Glomerular visceral epithelial cell (primary cell): ENCODE results near the gene EIF1B.

Source experiments
- DNase-seq: peaks from one replicate; pipeline ENCODE4 v3.0.0-alpha.2; 2016; ENCODE audit errors: extremely low spot score

Gene EIF1B

GRCh38 chr3:40308725-40309417 is 636 bp upstream of the EIF1B start:
- no peak for DNase-seq

DNA sequence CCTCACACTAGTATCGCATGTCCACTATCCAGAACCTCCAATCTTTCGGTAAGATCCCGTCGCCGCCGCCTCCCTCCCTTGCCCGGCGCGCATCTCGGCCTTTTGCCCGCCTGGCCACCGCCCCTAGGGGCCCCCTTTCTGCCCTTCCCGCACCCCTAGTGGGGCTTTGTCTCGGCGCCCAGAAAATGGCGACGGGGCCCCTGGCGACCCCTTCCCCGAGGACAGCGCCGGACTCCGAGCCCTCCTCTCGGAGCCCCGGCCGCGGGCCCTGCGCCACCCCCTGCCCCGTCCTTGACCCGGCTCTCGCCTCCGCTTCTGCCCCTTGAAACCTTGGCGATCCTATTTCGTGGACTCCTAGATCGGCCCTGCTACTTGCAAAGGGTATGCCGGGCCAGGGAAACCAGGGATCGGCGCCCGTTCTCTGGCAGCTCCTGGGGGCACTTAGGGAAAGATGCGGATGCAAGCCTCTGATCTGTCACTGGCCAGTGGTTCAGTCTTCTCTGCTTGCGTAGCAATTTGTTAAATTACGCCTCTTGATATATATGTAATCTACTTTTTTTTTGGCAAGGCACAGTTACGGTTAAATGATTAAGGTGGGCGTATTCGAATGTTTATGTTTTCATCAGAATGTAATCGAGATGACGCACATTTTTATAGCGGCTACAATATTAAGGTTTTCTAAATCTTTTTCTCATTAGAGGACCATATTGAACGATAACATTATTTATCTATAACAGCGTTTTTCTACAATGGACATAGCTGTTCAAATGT is 603 bp downstream of the EIF1B start:
- DNase-seq: peak; percentile 22

GRCh38 chr3:40310705-40311104 is 1.2 kb downstream of the EIF1B start:
- no peak for DNase-seq

- DNase-seq: no peak
Measured at GRCh38 chr3:40312661-40313226, 3.2 kb downstream of the EIF1B start.

DNA sequence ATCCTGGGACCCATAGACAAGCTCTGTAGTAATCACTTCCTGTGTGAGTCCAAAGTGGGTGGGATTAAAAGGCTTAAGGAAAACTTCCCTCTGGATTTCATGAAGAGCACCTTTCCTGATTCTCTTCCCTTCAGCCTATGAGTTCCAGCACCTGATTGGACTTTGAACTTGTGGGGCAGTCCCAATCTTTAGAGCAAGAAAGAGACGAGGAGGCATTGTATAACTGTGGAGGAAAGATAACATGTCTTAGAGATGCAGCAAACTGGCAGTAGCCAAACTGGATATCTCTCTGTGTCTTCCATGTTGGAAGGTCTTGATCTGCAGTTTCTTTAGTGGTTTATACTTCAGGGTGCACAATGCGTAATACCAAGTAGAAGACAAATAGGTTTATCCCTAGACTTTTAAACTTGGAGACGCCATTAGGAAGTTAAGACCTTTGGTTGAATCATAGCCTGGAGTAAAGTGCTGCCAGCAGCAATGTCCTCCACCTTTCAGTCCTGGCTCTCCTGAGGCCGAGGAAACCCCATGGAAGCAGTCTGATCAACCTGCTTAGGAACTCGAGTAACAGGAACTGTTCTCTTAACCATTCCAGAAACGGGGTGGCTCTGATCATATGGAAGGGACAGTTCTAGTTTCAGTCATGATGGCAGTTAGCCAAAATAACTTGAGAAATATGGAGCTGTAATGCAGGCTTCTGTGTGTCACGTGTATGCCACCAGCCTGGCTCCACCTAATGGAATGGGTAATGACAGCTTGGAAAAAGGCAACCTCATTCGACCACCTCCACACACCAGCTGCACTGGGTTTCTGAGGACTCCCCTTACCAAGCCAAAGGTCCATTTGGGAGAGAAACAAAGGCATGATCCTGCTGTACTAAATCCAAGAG is 4.7 kb downstream of the EIF1B start:
- no peak for DNase-seq

DNA sequence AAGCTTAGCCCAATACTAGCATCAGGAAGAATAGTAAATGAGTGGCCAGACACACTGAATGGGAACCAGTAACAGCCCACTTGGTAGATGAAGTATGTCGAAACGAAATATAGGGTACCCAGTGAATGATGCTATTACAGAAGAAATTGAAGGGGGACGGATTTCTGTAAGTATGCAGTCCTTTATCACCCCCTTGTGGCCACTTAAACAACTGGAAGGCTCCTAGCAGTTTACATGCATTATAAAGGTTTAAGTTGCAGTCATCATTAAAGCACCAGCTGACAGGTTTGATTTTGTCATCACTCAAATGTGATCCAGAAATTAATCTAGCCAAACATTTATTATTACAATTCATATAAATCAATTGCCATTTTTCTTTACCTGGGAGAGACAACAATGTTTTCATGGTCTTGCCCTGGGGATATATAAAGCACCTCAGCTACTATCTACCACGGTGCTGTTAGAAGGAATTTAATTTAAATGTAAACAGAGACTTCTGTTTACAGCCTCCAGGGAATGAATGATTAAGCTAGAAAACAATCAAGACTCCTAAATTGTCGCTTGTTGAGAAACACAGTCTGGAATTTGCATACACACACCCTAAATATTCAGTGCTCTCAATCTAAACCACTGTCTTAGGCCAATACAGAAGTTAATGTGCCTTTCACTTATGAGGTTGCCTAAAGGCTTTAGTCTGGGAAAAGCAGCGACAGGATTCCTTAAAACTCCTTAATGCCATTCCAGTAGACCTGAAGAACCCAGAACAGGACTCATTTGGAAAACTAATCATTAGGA is 7.8 kb downstream of the EIF1B start:
- peak; percentile 49 for DNase-seq

DNA sequence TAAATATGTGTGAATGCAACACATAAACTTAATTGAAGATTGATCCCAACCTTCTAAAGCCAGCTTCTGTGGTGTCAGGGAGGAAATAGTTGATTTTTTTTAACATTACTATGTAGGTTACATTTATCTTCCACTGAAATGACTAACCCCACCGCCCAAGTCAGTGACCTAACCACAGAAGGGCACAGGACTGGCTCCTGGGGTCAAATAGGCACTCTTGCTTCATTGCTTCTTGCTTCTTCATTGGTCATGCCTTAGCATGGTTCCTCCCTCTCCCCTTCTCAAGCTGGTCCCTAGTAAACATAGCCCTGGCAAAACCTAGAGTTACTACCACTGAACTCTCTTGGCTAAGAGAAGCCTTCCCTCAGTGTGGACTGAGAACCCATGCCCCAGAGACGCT is 12.3 kb downstream of the EIF1B start:
- no peak for DNase-seq

- DNase-seq: no peak
Measured at GRCh38 chr3:40323946-40324345, 14.4 kb downstream of the EIF1B start.

DNA sequence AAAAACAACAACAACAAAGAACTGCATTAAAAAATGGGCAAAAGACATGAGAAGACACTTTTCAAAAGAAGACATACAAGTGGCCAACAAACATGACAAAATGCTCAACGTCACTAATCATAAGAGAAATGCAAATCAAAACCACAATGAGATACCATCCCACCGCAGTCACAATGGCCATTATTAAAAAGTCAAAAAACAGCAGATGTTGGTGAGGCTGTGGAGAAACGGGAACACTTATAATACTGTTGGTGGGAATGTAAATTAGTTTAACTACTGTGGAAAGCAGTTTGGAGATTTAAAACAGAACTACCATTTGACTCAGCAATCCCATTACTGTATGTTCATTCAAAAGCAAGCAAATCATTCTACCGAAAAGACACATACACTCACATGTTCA is 15.1 kb downstream of the EIF1B start:
- no peak for DNase-seq

DNA sequence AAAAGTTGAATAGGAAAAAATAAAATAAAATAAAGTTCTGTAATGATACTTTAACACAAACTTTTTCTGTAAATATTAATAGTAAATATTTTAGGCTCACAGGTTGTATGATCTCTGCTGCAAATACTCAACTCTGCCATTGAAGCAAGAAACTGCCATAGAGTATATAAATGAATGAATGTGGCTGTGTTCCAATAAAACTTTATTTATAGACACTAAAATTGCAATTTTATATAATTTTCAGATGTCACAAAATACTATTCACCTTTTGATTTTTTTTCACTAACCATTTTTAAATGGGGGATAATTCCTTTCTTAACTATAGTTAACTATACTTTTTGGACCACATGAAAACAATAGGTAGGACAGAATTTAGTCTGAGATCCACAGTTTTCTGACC is 16.0 kb downstream of the EIF1B start:
- DNase-seq: no peak

DNA sequence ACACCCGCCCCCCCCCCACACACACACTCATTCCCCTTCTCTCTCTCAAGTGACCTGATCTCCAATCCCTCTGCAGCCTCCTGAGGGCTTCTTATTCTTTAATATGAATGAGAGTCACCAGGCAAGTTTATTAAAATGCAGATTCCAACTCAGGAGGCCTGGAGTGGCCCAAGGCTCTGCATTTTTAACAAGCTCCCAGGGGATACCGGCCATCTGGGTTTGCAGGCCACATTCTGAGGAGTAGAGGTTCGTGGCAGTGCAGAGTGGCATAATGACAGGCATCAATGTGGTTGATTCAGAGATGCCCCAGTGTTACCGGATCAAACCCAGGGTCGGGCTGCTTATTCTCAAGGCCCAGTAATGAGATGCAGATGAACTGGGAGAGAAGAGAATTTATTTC is 18.9 kb downstream of the EIF1B start:
- DNase-seq: no peak

DNA sequence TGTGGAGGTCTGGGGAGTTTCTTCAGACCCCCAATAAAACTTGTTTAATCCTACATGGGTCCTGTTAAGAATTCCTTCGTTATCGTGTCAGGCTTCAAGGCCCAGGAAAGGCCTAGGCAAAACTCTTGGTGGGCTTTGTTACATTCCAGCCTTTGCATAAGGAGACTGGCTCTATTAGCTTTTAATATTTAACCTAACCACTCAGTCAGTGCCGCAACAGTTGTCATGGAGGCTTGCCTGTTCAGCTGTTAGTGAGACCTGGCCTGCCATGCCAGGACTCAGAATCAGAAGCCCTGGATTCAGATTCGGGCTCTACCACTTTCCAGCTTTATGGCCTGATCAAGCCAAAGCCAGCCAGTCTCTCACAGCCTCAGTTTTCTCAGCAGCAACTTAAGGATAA is 19.6 kb downstream of the EIF1B start:
- peak; percentile 33 for DNase-seq

GRCh38 chr3:40332684-40333083 is 23.2 kb downstream of the EIF1B start:
- no peak for DNase-seq

DNA sequence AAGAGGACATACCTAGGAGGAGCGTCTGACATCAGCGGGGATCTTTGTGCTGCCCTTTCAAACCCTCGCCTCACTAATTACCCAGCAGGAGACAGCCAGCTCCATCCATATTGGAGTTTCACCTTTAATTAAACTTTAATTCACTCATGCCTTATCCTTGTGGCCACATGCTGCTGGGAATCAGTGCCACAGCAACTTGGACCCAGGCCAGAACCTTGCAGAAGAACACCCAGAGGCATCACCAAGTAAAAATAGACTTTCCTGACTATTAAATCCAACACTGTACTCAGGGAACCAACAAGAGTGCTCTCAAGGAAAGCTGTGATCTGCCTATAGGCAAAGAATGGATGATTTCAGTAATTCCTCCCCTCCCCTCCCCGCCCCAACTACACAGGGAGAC is 23.9 kb downstream of the EIF1B start:
- DNase-seq: peak; percentile 23

DNA sequence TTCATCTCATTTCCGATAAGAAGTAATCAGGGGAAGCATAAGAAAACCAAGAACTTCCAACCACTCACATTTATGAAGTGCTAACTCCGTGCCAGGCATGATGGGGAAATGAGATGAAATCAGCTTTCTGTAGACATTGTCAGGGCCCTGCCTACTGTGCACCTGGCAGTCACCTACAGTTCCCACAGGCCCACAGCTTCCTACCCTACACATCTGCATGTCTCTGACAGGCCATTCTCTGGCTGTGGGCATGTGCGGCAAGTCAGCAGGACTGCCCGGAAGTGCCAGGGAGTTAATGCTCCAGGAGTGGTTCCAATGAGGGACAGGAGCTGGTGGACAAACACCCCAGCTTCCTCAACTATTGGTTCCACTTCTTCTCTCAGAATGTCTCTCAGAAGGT is 24.3 kb downstream of the EIF1B start:
- no peak for DNase-seq

DNA sequence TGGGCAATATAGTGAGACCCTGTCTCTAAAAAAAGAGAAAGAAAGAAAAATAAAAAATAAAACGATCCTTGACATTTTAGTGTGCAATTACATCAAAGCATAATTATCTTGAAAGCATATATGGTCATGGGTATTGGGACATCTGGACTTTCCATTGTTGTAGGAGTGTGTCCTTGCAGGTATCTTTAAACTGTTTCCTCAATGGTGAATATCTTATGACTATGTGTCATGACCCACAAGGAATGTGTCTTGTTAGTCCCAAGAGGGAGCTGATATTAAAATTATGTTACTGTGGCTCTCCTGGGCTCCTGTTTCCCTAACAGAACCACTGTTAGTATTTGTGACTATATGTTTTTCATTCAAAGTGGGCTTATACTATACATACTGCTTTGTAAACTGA is 26.6 kb downstream of the EIF1B start:
- DNase-seq: no peak

DNA sequence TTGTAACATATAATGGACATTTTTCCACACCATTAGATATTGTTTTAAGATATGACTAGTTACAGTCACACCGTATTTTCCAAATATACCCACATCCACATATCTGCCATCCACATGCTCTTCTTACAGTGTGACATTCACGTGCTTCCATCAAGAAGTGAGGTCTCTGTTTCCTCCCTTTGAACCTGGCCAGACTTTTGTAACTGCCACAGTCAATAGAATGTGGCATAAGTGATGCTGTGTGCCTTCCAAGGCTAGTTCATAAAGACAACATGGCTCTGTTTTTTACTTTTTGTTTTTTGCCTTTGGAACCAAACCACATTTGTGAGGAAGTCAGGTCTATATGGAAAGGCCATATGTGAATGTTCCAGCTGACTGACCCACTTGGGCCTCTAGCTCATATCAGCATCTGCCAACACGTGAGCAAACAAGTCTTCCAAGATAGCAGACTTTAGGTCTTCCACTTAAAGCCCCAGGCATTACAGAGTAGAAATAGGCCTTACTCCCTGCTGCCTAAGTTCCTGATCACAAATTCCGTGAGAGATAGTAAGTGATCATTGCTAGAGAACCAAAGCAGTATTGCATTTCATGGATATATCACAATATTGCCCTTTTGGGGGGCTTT is 27.1 kb downstream of the EIF1B start:
- no peak for DNase-seq

- no peak for DNase-seq
Measured at GRCh38 chr3:40337136-40338108, 27.9 kb downstream of the EIF1B start.

DNA sequence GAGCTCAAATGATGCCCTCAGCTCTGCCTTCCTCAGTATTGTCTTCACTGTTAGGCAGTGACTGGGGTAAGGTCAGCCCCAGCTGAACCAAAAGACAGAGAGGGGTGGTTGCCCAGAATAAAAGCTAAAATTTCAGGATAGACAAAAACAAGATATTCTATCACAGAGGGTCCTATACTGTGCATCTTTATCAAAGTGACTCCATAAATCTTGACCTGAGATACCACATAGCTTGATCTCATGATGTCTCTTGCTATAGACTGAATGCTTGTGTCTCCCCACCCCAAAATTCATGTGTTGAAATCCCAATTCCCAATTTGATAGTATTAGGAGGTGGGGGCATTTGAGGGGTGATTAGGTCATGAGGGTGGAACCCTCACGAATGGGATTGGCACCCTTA is 30.4 kb downstream of the EIF1B start:
- no peak for DNase-seq
